Stimulated activated CD4-positive, alpha-beta T cell treated with anti-CD3 and anti-CD28 coated beads, Interleukin-15, amount 100 ng/mL, for 48 hours (primary cell): ENCODE results near the gene AQR.
"Not testable (repeated sequence)": the region's sequence is repeated elsewhere in the genome, so short reads cannot be mapped to it uniquely, and the experiment has no call there.

ENCODE experiments used
- DNase-seq, 2 donors: peaks; one replicate each; pipeline ENCODE4 v3.0.0-alpha.2; 2020; ENCODE audit warnings: low read depth in 2 of 2

Gene AQR

DNA sequence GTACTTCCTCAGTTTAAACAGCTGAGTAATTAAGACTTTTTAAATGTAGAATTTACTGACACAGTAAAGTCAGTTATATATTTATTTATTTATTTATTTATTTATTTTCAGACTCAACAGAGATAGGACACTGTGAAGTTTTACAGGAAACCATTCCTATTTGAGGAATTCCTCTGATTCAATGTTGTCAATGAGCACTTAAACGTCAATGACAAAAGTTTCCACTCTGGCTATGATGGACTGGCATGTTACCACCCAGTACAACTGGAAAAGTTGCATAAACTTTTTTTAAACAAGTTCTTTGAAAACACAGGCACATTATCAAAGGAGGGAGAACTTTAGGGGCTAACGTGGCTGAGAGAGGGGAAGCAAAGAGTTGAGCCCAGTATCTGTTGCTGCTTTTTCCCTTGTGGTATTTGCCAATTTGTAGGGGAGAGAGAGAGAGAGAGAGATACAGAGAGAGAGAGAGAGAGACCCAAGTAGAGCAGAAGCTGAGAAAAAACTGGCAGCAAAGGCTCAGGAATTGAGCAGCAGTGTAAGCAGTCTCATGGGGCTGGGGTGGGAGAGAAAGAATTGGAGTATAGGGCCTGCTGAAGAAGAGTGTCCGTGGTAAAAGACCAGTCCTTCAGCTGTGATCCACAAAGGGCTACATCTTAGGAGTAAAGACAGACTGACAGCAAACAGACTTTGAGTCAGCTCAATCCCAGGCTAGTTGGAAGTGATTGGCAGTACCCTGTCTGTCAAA is 155.9 kb downstream of the AQR start:
- no peak for DNase-seq

GRCh38 chr15:34812868-34813365 is 156.6 kb downstream of the AQR start:
- not testable (repeated sequence) for DNase-seq

- no peak for DNase-seq
Observed at GRCh38 chr15:34812369-34812768, 157.2 kb downstream of the AQR start.

DNA sequence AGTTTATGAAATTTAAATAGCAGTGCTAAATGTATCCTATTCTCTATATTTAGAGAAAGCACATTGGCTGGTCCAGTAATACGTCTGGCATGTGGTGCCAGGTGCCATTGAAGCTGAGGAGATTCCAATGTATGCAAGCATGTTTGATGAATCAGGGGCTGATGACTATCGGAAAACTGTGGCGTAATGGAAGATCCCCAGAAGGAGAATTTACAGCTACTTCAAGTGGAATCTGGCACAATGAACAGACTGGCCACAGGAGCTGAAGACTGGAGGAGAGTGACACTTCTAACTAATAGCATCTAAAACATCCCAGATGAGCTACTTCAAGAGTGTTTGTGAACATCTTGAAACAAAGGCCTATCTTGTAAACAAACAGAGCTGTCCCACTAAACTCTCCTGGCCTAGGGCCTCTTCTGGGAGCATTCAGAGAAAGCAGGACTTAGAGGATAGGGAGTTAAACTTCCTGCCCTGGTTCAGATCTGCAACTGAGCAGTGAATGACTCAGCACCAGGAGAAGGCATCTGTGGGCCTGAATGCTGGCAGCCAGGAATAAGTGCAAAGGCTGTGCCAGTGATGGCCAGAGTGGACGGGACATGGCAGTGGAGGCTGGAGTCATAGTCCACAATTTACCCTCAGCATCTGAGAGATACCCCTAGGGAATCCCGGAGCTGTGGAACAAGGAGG is 159.0 kb downstream of the AQR start:
- DNase-seq, result no peak

- no peak for DNase-seq
Observed at GRCh38 chr15:34809186-34809585, 160.4 kb downstream of the AQR start.

GRCh38 chr15:34808016-34808415 is 161.5 kb downstream of the AQR start:
- no peak for DNase-seq

DNA sequence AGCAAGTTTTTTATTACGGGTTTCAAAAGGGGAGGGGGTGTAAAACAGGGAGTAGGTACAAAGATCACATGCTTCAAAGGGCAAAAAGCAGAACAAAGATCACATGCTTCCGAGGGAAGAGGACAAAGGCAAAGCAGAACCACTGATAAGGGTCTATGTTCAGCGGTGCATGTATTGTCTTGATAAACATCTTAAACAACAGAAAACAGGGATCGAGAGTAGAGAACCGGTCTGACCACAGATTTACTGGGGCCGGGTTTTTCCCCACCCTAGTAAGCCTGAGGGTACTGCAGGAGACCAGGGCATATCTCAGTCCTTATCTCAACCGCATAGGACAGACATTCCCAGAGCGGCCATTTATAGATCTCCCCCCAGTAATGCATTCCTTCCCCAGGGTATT is 162.3 kb downstream of the AQR start:
- not testable (repeated sequence) for DNase-seq

DNA sequence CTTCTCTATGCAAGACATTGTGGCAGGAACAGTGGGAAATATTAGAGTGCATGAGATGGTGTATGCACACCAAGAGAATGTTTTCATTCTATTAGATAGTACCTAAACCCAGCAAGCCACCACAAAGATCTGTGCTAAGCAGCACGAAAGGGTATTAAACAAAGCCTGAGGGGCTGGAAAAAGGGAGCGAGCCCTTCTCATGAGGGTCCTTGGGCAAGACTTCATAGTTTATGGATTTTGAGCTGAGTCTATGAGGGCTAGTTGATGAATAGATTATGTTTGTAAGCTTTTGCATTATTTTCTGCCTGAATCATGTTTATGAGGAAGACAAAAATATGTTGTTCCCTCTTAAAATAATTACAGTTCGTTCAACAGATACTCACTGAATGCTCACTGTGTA is 164.8 kb downstream of the AQR start:
- no peak for DNase-seq

- no peak for DNase-seq
Observed at GRCh38 chr15:34804113-34804512, 165.4 kb downstream of the AQR start.

GRCh38 chr15:34802803-34803750 is 166.5 kb downstream of the AQR start:
- no peak for DNase-seq

DNA sequence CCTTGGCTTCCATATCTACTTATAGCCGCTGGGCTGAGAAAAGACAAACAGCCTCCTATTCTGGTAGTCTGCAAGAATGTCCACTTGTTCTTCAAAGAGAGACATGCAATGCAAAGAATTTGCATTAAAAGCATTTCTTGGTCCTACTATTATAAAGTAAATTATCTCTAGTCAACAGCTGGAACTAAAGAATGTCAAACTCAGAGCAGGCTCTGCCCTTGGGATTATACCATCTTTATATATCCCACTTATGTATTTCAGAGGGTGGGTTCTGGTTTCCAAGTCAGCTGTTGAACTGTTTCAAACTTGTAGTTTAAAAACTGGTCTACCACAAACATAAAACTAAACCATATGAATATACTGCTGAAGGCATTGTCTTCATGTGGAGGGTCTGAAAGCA is 167.2 kb downstream of the AQR start:
- no peak for DNase-seq
